Sciatic nerve (tissue), 2 donors: ENCODE measurements around the gene CYP26A1. TPM values are rescaled to one million over a fixed set of nuclear protein-coding genes. Genes with fewer than 3 reads are reported as not detected.

Source experiments
- ATAC-seq: fragments of 200-7000 bp; cut with Tn5 transposase; one replicate; pipeline ENCODE4 v1.9.1; 2020; ENCODE audit warnings: mild to moderate bottlenecking, moderate library complexity
- DNase-seq: peaks from one replicate; pipeline ENCODE4 v3.0.0-alpha.2; 2020; ENCODE audit warnings: low spot score
- intact Hi-C: fragments of 100-400 bp; cut with DNase I; formaldehyde crosslinking; loops from one replicate; pipeline ENCODE4 v1.14.2; 2022
- total RNA-seq: library from RNA; stranded (reverse); fragmentation: NEBNext Ultra II Directional; extraction: Animal tissue kit (Norgen Biotek cat#: 25700); gene quantifications from one replicate; pipeline ENCODE4 v1.2.1, GENCODE V29; 2021
- donor health status: DM: no; HTN: no; CAD: no.
- donor health status: DM: no; HTN: no; CAD: no.

The CYP26A1 gene
- total RNA-seq, 1 donor from 2014 or later: not detected

DNA sequence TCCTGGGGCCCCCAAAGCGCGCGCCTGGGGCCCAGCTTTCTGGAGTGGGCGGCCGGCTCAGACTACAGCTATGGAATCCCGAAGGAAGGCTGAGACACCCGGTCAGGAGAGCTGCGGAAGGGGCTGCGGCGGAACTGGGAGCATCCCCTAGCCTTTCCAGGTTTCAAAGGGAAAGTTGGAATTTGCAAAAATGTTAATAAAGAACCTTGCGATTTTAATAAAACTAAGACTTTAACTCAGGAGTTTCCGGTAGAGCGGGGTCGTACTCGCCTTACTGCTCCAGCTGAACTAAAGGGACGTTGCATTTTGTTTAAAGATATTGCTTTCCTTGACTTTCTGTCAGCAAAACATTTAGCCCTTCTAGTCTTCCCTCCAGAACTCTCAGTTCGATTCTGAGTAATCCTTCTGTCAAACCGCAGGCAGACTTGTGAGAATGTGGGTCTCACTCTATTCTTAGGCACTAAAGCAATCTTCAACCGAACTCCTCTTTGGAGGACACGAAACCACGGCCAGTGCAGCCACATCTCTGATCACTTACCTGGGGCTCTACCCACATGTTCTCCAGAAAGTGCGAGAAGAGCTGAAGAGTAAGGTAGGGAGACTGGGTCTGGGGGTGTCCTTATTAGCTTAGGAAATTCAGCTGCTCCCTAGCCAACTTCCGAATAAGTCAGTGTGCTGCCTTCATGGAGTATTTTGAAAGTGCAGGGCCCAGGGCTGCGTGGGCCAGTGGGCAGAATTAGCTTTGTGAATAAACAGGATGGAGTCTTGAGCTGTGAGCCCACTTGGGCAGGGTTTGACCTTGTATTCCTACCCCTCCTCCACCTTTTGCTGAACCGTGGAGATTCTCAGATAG lies 1.9 kb downstream of the CYP26A1 start:
- DNase-seq (no peak), ATAC-seq (no peak)
- intact Hi-C loops: no loop called here

GRCh38 chr10:93076871-93077270 lies 3.2 kb downstream of the CYP26A1 start:
- DNase-seq (no peak), ATAC-seq (no peak)
- intact Hi-C loops: no loop called here

GRCh38 chr10:93077860-93078337 lies 4.2 kb downstream of the CYP26A1 start:
- no peak for DNase-seq
- intact Hi-C loops: no loop called here
- no peak for ATAC-seq

- DNase-seq (no peak), ATAC-seq (peak; percentile 34)
- intact Hi-C loops: no loop called here
Observed at GRCh38 chr10:93079663-93080349, 6.1 kb downstream of the CYP26A1 start.

- ATAC-seq (peak; percentile 79), DNase-seq (peak; percentile 76)
- intact Hi-C loops: no loop called here
Observed at GRCh38 chr10:93080350-93081046, 6.8 kb downstream of the CYP26A1 start.

GRCh38 chr10:93081318-93081717 lies 7.6 kb downstream of the CYP26A1 start:
- ATAC-seq (no peak), DNase-seq (no peak)
- intact Hi-C loops: no loop called here

- no peak for ATAC-seq
- intact Hi-C loops: no loop called here
- DNase-seq: no peak
Observed at GRCh38 chr10:93081834-93082233, 8.1 kb downstream of the CYP26A1 start.

- no peak for DNase-seq
- no peak for ATAC-seq
- intact Hi-C loops: no loop called here
Observed at GRCh38 chr10:93083743-93084539, 10.2 kb downstream of the CYP26A1 start.

DNA sequence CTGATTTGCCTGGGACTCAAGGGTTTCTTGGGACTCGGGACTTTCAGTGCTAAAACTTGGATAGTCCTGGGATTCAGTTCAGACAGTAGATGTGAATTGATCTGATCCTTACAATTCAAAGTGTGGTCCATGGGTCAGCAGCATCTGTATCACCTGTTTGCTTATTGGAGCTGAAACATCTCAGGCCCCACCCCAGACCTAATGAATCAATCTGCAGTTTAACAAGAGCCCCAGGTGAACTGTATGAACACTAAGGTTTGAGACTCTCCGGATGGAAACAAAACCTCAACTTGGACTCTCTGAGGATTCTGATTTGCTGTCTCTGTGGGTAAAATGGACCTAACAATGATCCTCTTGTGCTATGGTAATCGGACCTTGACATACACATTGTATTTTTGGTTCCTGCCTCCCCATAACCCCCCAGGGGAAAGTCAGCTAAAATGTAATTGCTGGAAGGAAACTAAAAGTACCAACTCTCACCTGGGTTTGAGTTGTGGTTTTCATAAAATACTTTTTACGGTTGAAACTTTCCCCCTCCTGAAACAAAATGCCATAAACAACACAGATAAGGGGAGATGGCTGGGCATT lies 11.7 kb downstream of the CYP26A1 start:
- DNase-seq (no peak), ATAC-seq (no peak)
- intact Hi-C loops: no loop called here

GRCh38 chr10:93086289-93086688 lies 12.6 kb downstream of the CYP26A1 start:
- DNase-seq: no peak
- ATAC-seq: no peak
- intact Hi-C loops: no loop called here

DNA sequence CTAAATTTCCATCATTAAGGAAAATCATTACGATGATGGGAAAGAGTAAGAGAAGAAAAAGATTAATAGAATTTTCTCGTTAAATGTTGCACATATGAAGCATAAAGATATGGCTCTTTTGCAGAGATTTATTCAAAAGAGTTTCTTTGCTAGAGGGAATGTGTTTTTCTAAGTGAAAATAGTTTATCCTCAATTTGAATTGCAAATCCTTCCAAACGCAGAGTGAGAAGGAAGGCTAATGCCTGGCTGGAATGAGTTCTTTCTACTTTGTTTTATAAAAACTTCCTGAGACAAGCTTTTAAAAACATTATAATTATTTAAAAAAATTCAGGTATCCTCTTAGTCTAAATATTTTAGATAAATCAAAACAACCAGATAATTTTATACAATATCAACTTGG lies 14.2 kb downstream of the CYP26A1 start:
- intact Hi-C loops: no loop called here
- ATAC-seq (no peak), DNase-seq (no peak)

DNA sequence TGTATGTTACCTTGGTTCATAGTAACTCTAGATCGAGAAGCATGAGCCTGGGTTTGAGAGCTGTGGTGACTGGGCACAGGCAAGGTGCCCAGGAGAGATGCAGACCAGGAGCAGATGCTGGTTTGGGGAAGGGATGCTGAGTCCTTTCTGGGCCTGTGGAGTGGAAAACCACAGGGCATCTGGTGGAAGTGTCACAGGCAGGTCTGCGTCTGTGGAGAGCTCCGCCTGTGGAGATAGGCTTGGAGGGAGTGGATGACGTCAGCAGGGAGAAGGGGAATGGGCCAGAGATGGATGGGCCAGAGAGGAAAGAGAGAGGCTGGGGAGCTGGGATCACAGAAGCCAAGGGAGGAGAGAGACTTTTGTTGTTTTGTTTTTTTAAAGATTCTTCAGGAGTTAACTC lies 14.8 kb downstream of the CYP26A1 start:
- DNase-seq: no peak
- intact Hi-C loops: no loop called here
- no peak for ATAC-seq

DNA sequence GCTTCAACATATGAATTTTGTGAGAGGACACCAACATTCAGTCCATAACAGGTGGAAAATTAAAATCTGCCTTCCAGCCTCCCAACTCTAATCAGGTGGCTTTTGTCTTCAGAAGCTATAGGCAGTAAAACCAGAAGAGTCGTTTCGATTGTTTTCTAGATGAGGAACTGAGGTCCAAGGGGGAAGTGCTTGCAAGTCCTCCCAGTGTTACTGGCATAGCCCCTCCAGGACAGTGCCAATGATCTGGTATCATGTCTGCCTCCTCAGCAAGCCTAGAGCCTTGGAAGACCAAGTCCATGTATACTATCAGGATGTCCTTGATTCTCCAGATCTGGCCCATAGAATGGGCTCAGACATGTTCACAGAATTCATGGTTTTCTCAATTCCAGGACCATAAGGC lies 16.9 kb downstream of the CYP26A1 start:
- DNase-seq: no peak
- no peak for ATAC-seq
- intact Hi-C loops: no loop called here

GRCh38 chr10:93091960-93092359 lies 18.3 kb downstream of the CYP26A1 start:
- intact Hi-C loops: no loop called here
- DNase-seq: no peak
- ATAC-seq: no peak

DNA sequence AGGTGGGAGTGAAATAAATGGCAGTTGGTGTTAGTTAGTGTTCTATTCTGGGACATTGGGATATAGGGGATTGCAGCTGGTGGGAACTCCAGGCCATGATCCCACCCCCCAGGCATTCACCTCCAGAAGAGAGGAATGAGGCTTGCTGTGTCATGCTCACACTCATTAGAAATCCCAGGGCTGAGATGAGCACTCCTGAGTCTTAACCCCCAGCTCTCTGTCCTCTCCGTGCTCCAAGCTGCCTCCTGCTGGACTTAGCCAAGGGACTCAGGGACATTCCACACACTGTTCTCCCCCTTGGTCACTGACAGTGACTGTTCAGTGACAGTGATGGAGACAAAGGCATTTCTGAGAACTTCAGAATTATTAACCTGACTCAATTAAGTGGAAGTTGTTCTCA lies 21.5 kb downstream of the CYP26A1 start:
- intact Hi-C loops: no loop called here
- DNase-seq (no peak), ATAC-seq (no peak)

- DNase-seq (no peak), ATAC-seq (no peak)
- intact Hi-C loops: no loop called here
Observed at GRCh38 chr10:93096901-93097300, 23.2 kb downstream of the CYP26A1 start.

- ATAC-seq (no peak), DNase-seq (no peak)
- intact Hi-C loops: no loop called here
Observed at GRCh38 chr10:93097386-93097785, 23.7 kb downstream of the CYP26A1 start.

DNA sequence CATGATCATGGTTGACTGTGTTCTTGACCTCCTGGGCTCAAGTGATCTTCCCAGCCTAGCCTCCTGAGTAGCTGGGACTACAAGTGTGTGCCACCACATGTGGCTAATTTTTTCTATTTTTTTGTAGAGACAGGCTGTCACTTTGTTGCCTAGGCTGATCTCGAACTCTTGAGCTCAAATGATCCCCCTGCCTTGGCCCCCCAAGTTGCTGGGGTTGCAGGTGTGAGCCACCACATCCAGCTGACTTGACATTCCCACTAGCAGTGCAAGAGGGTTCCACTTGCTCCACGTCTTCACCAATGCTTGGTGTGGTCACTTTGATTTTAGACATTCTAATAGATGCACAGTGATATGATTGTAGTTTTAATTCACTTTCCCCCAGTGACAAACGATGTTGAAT lies 25.1 kb downstream of the CYP26A1 start:
- intact Hi-C loops: no loop called here
- DNase-seq: no peak
- ATAC-seq: no peak

DNA sequence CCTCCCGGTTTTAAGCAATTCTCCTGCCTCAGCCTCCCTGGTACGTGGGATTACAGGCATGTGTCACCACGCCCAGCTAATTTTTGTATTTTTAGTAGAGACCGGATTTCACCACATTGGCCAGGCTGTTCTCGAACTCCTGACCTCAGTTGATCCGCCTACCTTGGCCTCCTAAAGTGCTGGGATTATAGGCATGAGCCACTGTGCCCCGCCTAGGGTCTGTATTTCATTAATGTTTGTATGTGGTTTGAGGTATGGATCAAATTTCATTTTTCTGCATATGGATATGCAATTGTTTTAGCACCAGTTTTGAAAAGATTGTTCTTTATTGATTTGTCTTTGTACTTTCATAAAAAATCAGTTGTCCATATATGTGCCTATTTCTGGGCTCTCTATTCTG lies 26.0 kb downstream of the CYP26A1 start:
- intact Hi-C loops: no loop called here
- DNase-seq (no peak), ATAC-seq (no peak)
